IMR-90 (cell line): ENCODE data around the gene FADS2. TPM values are rescaled to one million over a fixed set of nuclear protein-coding genes. Genes with fewer than 3 reads are reported as not detected.

ENCODE experiments used
- ATAC-seq: fragments of 200-7000 bp; cut with Tn5 transposase; 2 replicates; pipeline ENCODE4 v1.9.1; 2020; ENCODE audit warnings: low read depth, mild to moderate bottlenecking, moderate library complexity
- BruUV-seq: library from RNA; stranded (reverse); fragments of 400-500 nt; replicated peaks from 2 replicates; lab custom pipeline; 2021; lab: Mats Ljungman, UMichigan
- CTCF ChIA-PET: fragments of 300-600 bp; formaldehyde crosslinking; extraction: SDS; loops from one replicate; lab custom pipeline; 2021; ENCODE audit warnings: antibody characterized with exemption; lab: Yijun Ruan, JAX
- POLR2A ChIA-PET: fragments of 300-600 bp; sonication (Branson Sonifier 250); formaldehyde crosslinking; loops from one replicate; lab custom pipeline; 2022; ENCODE audit warnings: antibody characterized with exemption; ENCODE audit not compliant: unreplicated experiment; lab: Charles Lee
- DNase-seq: peaks from one replicate; pipeline ENCODE4 v3.0.0; 2013
- H2AFZ ChIP-seq: replicated peaks from 2 replicates; pipeline ENCODE3; 2013; ENCODE audit warnings: low read length, mild to moderate bottlenecking; ENCODE audit not compliant: poor library complexity
- H2AK5ac ChIP-seq: 2 replicates; pipeline ENCODE4 v1.6.1; 2013; ENCODE audit warnings: low read depth, low read length, inconsistent platforms
- H2AK9ac ChIP-seq: replicated peaks from 2 replicates; pipeline ENCODE3; 2013; ENCODE audit warnings: mild to moderate bottlenecking, low read depth, low read length, moderate library complexity; ENCODE audit not compliant: poor library complexity
- H2BK120ac ChIP-seq: 2 replicates; pipeline ENCODE4 v1.6.1; 2013; ENCODE audit warnings: low read depth, low read length, inconsistent platforms
- H2BK15ac ChIP-seq: 3 replicates; pipeline ENCODE4 v1.6.1; 2013; ENCODE audit warnings: low read depth, low read length, inconsistent platforms
- H2BK20ac ChIP-seq: 2 replicates; pipeline ENCODE4 v1.6.1; 2013; ENCODE audit warnings: low read depth, mild to moderate bottlenecking, inconsistent platforms, low read length, moderate library complexity
- H2BK5ac ChIP-seq: 2 replicates; pipeline ENCODE4 v1.6.1; 2013; ENCODE audit warnings: mild to moderate bottlenecking, low read depth, low read length, inconsistent platforms; ENCODE audit not compliant: poor library complexity, severe bottlenecking
- H3K14ac ChIP-seq: replicated peaks from 2 replicates; pipeline ENCODE4 v1.6.1; 2013; ENCODE audit warnings: low read depth, low read length, inconsistent platforms
- H3K18ac ChIP-seq: 2 replicates; pipeline ENCODE4 v1.6.1; 2013; ENCODE audit warnings: low read depth, low read length, control low read depth
- H3K23ac ChIP-seq: 2 replicates; pipeline ENCODE4 v1.6.1; 2013; ENCODE audit warnings: low read depth, low read length, inconsistent platforms
- H3K27ac ChIP-seq: 2 replicates; pipeline ENCODE4 v1.5.1; 2013; ENCODE audit warnings: mild to moderate bottlenecking, control low read depth, low read length; ENCODE audit not compliant: insufficient read depth
- H3K27me3 ChIP-seq: 2 replicates; pipeline ENCODE4 v1.6.1; 2013; ENCODE audit warnings: low read length; ENCODE audit not compliant: control insufficient read depth, insufficient read depth
- H3K36me3 ChIP-seq: 2 replicates; pipeline ENCODE4 v1.6.1; 2013; ENCODE audit warnings: low read length, mixed read lengths; ENCODE audit not compliant: control insufficient read depth, insufficient read depth
- H3K4ac ChIP-seq: 2 replicates; pipeline ENCODE4 v1.6.1; 2013; ENCODE audit warnings: low read depth, low read length, inconsistent platforms
- H3K4me1 ChIP-seq: 2 replicates; pipeline ENCODE4 v1.6.1; 2013; ENCODE audit warnings: low read length, mixed read lengths; ENCODE audit not compliant: control insufficient read depth, insufficient read depth
- H3K4me2 ChIP-seq: 2 replicates; pipeline ENCODE4 v1.6.1; 2013; ENCODE audit warnings: low read depth, mild to moderate bottlenecking, control low read depth, low read length, moderate library complexity
- H3K4me3 ChIP-seq: 2 replicates; pipeline ENCODE4 v1.5.1; 2013; ENCODE audit warnings: low read depth, mild to moderate bottlenecking, control low read depth, low read length, moderate library complexity; ENCODE audit not compliant: insufficient read depth
- H3K56ac ChIP-seq: 2 replicates; pipeline ENCODE4 v1.6.1; 2013; ENCODE audit warnings: low read length, inconsistent platforms; ENCODE audit not compliant: insufficient read depth; ENCODE audit errors: extremely low read depth
- H3K79me1 ChIP-seq, 2 experiments: 2 replicates each; pipeline ENCODE4 v1.6.1; 2013; ENCODE audit warnings: low read length in 2 of 2, inconsistent platforms in 1 of 2, low read depth in 1 of 2
- H3K9ac ChIP-seq: 2 replicates; pipeline ENCODE4 v1.6.1; 2013; ENCODE audit warnings: low read depth, low read length, control low read depth
- H3K9me1 ChIP-seq: 2 replicates; pipeline ENCODE4 v1.6.1; 2013; ENCODE audit warnings: low read length, inconsistent platforms; ENCODE audit not compliant: insufficient read depth
- H3K9me3 ChIP-seq: 2 replicates; pipeline ENCODE4 v1.6.1; 2013; ENCODE audit warnings: low read length; ENCODE audit not compliant: control insufficient read depth, insufficient read depth
- H4K20me1 ChIP-seq: 2 replicates; pipeline ENCODE4 v1.6.1; 2013; ENCODE audit warnings: low read length, inconsistent platforms; ENCODE audit not compliant: insufficient read depth
- H4K5ac ChIP-seq: 2 replicates; pipeline ENCODE4 v1.6.1; 2013; ENCODE audit warnings: mild to moderate bottlenecking, low read depth, low read length, control low read depth
- H4K8ac ChIP-seq, 2 experiments: 2 replicates each; pipeline ENCODE4 v1.6.1; 2013; ENCODE audit warnings: low read depth in 2 of 2, low read length in 2 of 2, control low read depth in 1 of 2, inconsistent platforms in 1 of 2
- H4K91ac ChIP-seq: 2 replicates; pipeline ENCODE4 v1.6.1; 2013; ENCODE audit warnings: low read depth, low read length, inconsistent platforms; ENCODE audit not compliant: insufficient read depth
- BHLHE40 ChIP-seq: fragments of 150-350 bp; IDR thresholded peaks from 2 replicates; pipeline ENCODE4 v1.6.1; 2016; ENCODE audit warnings: mild to moderate bottlenecking, low read depth, low read length
- CEBPB ChIP-seq: IDR thresholded peaks from 2 replicates; pipeline ENCODE4 v1.6.1; 2012; ENCODE audit warnings: low read depth, low read length, improper control_type of control experiment
- CHD1 ChIP-seq: IDR thresholded peaks from 2 replicates; pipeline ENCODE4 v1.6.1; 2012; ENCODE audit warnings: low read depth, low read length, improper control_type of control experiment
- FOS ChIP-seq: fragments of 150-350 bp; IDR thresholded peaks from 2 replicates; pipeline ENCODE4 v1.6.1; 2016; ENCODE audit warnings: low read depth, low read length
- MAFK ChIP-seq: IDR thresholded peaks from 2 replicates; pipeline ENCODE4 v1.6.1; 2012; ENCODE audit warnings: low read depth, low read length, improper control_type of control experiment
- MAZ ChIP-seq: IDR thresholded peaks from 2 replicates; pipeline ENCODE4 v1.6.1; 2012; ENCODE audit warnings: low read depth, mild to moderate bottlenecking, low read length, improper control_type of control experiment, moderate library complexity, borderline replicate concordance
- POLR2A ChIP-seq: IDR thresholded peaks from 2 replicates; pipeline ENCODE4 v1.6.1; 2012; ENCODE audit warnings: mild to moderate bottlenecking, low read depth, low read length
- RCOR1 ChIP-seq: IDR thresholded peaks from 2 replicates; pipeline ENCODE4 v1.6.1; 2012; ENCODE audit warnings: mild to moderate bottlenecking, low read length, improper control_type of control experiment; ENCODE audit not compliant: insufficient replicate concordance
- RFX5 ChIP-seq: IDR thresholded peaks from 2 replicates; pipeline ENCODE4 v1.8.0; 2012; ENCODE audit warnings: low read depth, mild to moderate bottlenecking, low read length, moderate library complexity
- whole genome bisulfite sequencing, 2 experiments: methylation state at CpG; one replicate each; pipeline versions ENCODE4 v1.1.5 to v1.1.7; 2013; ENCODE audit warnings: missing lambda C conversion rate in 2 of 2; ENCODE audit not compliant: insufficient read length in 1 of 2; ENCODE audit errors: extremely low coverage in 2 of 2; 5-methylcytosine and 5-hydroxymethylcytosine counted together
- dilution Hi-C: fragments of 300-500 bp; cut with HindIII; formaldehyde crosslinking; loops from one replicate; pipeline ENCODE4 v1.14.3; 2018; ENCODE audit warnings: low sequenced_read_pairs; ENCODE audit not compliant: unreplicated experiment
- in situ Hi-C: fragments of 300-500 bp; cut with MboI; formaldehyde crosslinking; loops from 3 replicates; pipeline ENCODE4 v1.14.3; 2019; ENCODE audit warnings: low sequenced_read_pairs, inconsistent platforms, mixed read lengths
- intact Hi-C: fragments of 100-400 bp; cut with micrococcal nuclease; formaldehyde crosslinking; loops from 2 replicates; pipeline ENCODE4 v1.10.0; 2022
- polyA plus RNA-seq, 3 experiments: library from polyadenylated mRNA; depleted of rRNA; stranded (reverse); fragments of >200 nt; gene quantifications; 2 replicates each; pipeline ENCODE4 v1.2.3, GENCODE V29; 2012; ENCODE audit warnings: low replicate concordance in 1 of 3
- total RNA-seq: library from RNA; depleted of rRNA; stranded (reverse); fragments of >200 nt; gene quantifications from 2 replicates; pipeline ENCODE4 v1.2.3, GENCODE V29; 2012
- TF ChIP-seq, protein P1 (sequence below): fragments of 150-350 bp; IDR thresholded peaks from 2 replicates; pipeline ENCODE4 v1.6.1; 2016; ENCODE audit warnings: low read depth, mild to moderate bottlenecking, low read length, moderate library complexity, borderline replicate concordance

The FADS2 gene
- total and polyA plus RNA-seq, 2 of the 4 experiments (the other 2 are of a cell fraction), result 33.3 to 88.4 TPM

DNA sequence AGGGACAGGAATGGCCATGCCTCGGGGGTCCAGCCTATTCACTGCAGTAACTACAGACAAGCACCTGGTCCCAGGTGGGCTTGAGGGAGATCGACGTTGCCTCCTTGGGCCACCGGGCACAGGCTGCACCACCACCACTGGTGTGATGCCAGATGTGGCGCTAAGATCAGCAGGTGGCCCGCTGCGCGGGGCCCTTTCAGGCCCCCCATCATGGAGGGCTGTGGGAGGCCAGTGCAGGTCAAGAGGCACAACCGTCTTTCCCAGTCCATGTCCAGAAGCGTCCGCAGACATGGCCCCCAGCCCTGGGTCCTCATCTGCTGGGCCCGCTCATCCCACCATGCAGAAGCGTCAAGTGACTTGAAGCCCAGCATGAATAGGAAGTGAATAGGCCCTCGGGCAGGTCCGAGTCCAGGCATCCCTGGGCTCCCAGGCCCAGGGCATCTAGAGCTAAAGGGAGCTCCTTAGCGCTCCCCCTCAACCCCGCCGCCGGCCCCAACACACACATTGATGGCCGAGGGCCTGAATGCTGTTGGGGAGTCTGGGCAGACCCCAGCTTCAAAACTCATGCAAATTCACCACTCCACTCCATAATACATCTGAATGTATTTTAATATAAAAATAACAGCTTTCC, 45.0 kb downstream of the FADS2 start:
- H2AFZ ChIP-seq, result no peak overlapping the region
- no peaks in the 10 kb centered on the region for H3K27me3 ChIP-seq
- no peak overlapping the region for H3K14ac ChIP-seq
- intact Hi-C loops, result loop anchor here (5.0 kb wide), 1 partner anchor 504 kb away; no protein-coding TSS in a partner anchor
- H2AK9ac ChIP-seq, result no peak overlapping the region
- WGBS, 2 experiments, result no CpG with 5 or more reads among the region's 20 CpGs
- dilution Hi-C loops, result no loop called here
- H3K9me3 ChIP-seq, result no peaks in the 10 kb centered on the region
- no peaks in the 10 kb centered on the region; the same call in 1 of the 2 replicates for H4K20me1 ChIP-seq
- no peak for ATAC-seq
- H4K91ac ChIP-seq, result no peak overlapping the region
- no TSS peak for BruUV-seq
- no peak overlapping the region for H3K56ac ChIP-seq
- no peaks in the 10 kb centered on the region for H3K9me1 ChIP-seq
- H3K4me1 ChIP-seq, result peaks cover 2% of the 10 kb centered on the region
- H4K5ac ChIP-seq, result no peak overlapping the region
- peaks cover 11% of the 10 kb centered on the region; the same call in 1 of the 2 replicates for H3K36me3 ChIP-seq
- DNase-seq, result no peak
- TF ChIP-seq MAZ (no peak), RFX5 (no peak), POLR2A (no peak), RCOR1 (no peak), FOS (no peak), CHD1 (no peak), MAFK (no peak), CEBPB (no peak), BHLHE40 (no peak)
- TF ChIP-seq, protein P1, sequence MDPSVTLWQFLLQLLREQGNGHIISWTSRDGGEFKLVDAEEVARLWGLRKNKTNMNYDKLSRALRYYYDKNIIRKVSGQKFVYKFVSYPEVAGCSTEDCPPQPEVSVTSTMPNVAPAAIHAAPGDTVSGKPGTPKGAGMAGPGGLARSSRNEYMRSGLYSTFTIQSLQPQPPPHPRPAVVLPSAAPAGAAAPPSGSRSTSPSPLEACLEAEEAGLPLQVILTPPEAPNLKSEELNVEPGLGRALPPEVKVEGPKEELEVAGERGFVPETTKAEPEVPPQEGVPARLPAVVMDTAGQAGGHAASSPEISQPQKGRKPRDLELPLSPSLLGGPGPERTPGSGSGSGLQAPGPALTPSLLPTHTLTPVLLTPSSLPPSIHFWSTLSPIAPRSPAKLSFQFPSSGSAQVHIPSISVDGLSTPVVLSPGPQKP, result no peak
- no peak overlapping the region for H3K4me3 ChIP-seq
- no peak overlapping the region for H3K18ac ChIP-seq
- no peak overlapping the region for H2BK20ac ChIP-seq
- H3K4ac ChIP-seq, result no peak overlapping the region
- no peak overlapping the region for H3K4me2 ChIP-seq
- no peak overlapping the region for H3K27ac ChIP-seq
- no peak overlapping the region for H2AK5ac ChIP-seq
- H3K79me1 ChIP-seq, result no peaks in the 10 kb centered on the region
- H2BK15ac ChIP-seq, result no peak overlapping the region
- H2BK120ac ChIP-seq, result no peak overlapping the region
- no peak overlapping the region for H2BK5ac ChIP-seq
- POLR2A ChIA-PET, result no interaction called here
- no peak overlapping the region for H4K8ac ChIP-seq
- in situ Hi-C loops, result loop anchor here (25.0 kb wide), 1 partner anchor 439 kb away; no protein-coding TSS in a partner anchor
- no peak overlapping the region for H3K9ac ChIP-seq
- H3K23ac ChIP-seq, result no peak overlapping the region
- CTCF ChIA-PET, result interaction anchor here (0.9 to 2.0 kb wide), 2 partner anchors 209 to 235 kb away, joined by 4 to 5 read pairs; no protein-coding TSS in a partner anchor
